Hindlimb muscle (tissue), 1 donor: Measurements from ENCODE around the gene SCYL3. TPM values are rescaled to one million over a fixed set of nuclear protein-coding genes. Genes with fewer than 3 reads are reported as not detected.
A peak's percentile ranks its signal among the peaks of the same experiment; 100 is the strongest.
"Not testable (repeated sequence)": the region's sequence is repeated elsewhere in the genome, so short reads cannot be mapped to it uniquely, and the experiment has no call there.

Source experiments
- DNase-seq: peaks from one replicate; pipeline ENCODE4 v3.0.0-alpha.2; 2013
- polyA plus RNA-seq: library from polyadenylated mRNA; unstranded; fragments of 120-200 nt; gene quantifications from one replicate; pipeline ENCODE4 v1.2.1, GENCODE V29; 2013; ENCODE audit not compliant: insufficient read length

SCYL3 gene
- polyA plus RNA-seq, 1 donor = 10.6 TPM

GRCh38 chr1:169869426-169869825 lies 24.3 kb downstream of the SCYL3 start:
- no peak for DNase-seq

GRCh38 chr1:169868978-169869377 lies 24.7 kb downstream of the SCYL3 start:
- no peak for DNase-seq

GRCh38 chr1:169867012-169867675 lies 26.6 kb downstream of the SCYL3 start:
- peak; percentile 54 for DNase-seq

- no peak for DNase-seq
Observed at GRCh38 chr1:169866577-169866976, 27.1 kb downstream of the SCYL3 start.

- not testable (repeated sequence) for DNase-seq
Observed at GRCh38 chr1:169864531-169864930, 29.2 kb downstream of the SCYL3 start.

- no peak for DNase-seq
Observed at GRCh38 chr1:169860750-169861149, 32.9 kb downstream of the SCYL3 start.

- DNase-seq = no peak
Observed at GRCh38 chr1:169860187-169860586, 33.5 kb downstream of the SCYL3 start.

GRCh38 chr1:169859001-169859400 lies 34.7 kb downstream of the SCYL3 start:
- no peak for DNase-seq

GRCh38 chr1:169858467-169858866 lies 35.2 kb downstream of the SCYL3 start:
- DNase-seq = no peak

- peak; percentile 71 for DNase-seq
Observed at GRCh38 chr1:169853341-169853740, 40.4 kb downstream of the SCYL3 start.

GRCh38 chr1:169849346-169850022 lies 44.2 kb downstream of the SCYL3 start:
- DNase-seq = no peak

GRCh38 chr1:169848456-169848855 lies 45.2 kb downstream of the SCYL3 start:
- DNase-seq = no peak

- no peak for DNase-seq
Observed at GRCh38 chr1:169844941-169845608, 48.6 kb downstream of the SCYL3 start.

GRCh38 chr1:169838942-169839341 lies 54.8 kb downstream of the SCYL3 start:
- no peak for DNase-seq

GRCh38 chr1:169836198-169836597 lies 57.5 kb downstream of the SCYL3 start:
- no peak for DNase-seq

GRCh38 chr1:169835647-169836046 lies 58.0 kb downstream of the SCYL3 start:
- DNase-seq = no peak

- no peak for DNase-seq
Observed at GRCh38 chr1:169834869-169835268, 58.8 kb downstream of the SCYL3 start.

GRCh38 chr1:169833179-169833901 lies 60.4 kb downstream of the SCYL3 start:
- no peak for DNase-seq

- DNase-seq = no peak
Observed at GRCh38 chr1:169829671-169830070, 64.0 kb downstream of the SCYL3 start.

GRCh38 chr1:169824153-169824552 lies 69.5 kb downstream of the SCYL3 start:
- DNase-seq = no peak

- DNase-seq = no peak
Observed at GRCh38 chr1:169821500-169821899, 72.2 kb downstream of the SCYL3 start.

- DNase-seq = no peak
Observed at GRCh38 chr1:169816617-169817016, 77.1 kb downstream of the SCYL3 start.

- no peak for DNase-seq
Observed at GRCh38 chr1:169814265-169814664, 79.4 kb downstream of the SCYL3 start.
